Uterus (tissue), 2 donors: ENCODE data around the gene SRPX.

Experiments used
- POLR2A ChIP-seq, 2 donors: fragments of 450-650 bp; IDR thresholded peaks; one replicate each; pipeline ENCODE4 v1.6.1; 2016; ENCODE audit warnings: antibody characterized with exemption in 2 of 2, mild to moderate bottlenecking in 1 of 2, moderate library complexity in 1 of 2
- TF ChIP-seq, protein P1 (sequence below), 4 experiments: fragments of 200-600 bp in 2 of 4; fragments of 450-650 bp in 2 of 4; sonication (generic) in 2 of 4; IDR thresholded peaks; one replicate each; pipeline ENCODE4 v1.5.1; 2016 to 2019; ENCODE audit warnings: antibody characterized with exemption in 4 of 4, mild to moderate bottlenecking in 2 of 4, moderate library complexity in 1 of 4

DNA sequence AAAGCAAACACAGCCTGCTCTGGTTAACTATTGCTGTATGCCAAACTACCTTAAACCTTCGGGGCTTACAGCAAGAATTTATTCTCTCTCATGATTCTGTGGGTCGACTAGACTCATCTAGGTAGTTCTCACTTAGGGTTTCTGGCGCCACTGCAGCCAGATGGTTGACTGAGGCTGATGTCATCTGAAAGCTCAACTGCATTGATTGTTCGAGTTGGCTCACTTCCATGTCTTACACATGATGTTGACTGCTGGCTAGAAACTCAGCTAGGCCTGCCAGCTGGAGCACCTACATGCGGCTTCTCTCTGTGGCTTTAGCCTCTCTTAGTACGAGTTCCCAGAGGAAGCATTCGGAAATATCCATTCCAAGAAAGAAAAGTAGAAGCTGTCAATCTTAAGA is 103.2 kb downstream of the SRPX start:
- TF ChIP-seq, protein P1, sequence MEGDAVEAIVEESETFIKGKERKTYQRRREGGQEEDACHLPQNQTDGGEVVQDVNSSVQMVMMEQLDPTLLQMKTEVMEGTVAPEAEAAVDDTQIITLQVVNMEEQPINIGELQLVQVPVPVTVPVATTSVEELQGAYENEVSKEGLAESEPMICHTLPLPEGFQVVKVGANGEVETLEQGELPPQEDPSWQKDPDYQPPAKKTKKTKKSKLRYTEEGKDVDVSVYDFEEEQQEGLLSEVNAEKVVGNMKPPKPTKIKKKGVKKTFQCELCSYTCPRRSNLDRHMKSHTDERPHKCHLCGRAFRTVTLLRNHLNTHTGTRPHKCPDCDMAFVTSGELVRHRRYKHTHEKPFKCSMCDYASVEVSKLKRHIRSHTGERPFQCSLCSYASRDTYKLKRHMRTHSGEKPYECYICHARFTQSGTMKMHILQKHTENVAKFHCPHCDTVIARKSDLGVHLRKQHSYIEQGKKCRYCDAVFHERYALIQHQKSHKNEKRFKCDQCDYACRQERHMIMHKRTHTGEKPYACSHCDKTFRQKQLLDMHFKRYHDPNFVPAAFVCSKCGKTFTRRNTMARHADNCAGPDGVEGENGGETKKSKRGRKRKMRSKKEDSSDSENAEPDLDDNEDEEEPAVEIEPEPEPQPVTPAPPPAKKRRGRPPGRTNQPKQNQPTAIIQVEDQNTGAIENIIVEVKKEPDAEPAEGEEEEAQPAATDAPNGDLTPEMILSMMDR (IDR thresholded peaks at IDR 0.05): no peak
- TF ChIP-seq POLR2A (IDR thresholded peaks at IDR 0.05): no peak
